ENCODE measurements around the gene AMIGO1.

The AMIGO1 gene

DNA sequence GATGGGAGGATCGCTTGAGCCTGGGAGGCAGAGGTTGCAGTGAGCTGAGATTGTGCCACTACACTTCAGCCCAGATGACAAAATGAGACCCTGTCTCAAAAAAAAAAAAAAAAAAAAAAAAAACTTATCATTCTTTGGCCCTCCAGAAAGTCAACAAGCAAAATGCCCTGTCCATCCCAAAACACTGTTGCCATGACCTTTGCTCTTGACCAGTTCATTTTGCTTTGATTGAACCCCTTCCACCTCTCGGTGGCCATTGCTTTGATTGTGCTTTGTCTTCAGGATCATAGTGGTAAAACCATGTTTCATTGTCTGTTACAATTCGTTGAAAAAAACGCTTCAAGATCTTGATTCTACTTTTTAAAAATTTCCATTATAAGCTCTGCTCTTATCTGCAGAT is 51.7 kb downstream of the AMIGO1 start:
- Histone ChIP-seq H3K9me3 (ENCODE audit: insufficient read depth, low read depth, low read length) (peaks cover 19% of the 10 kb centered on the region), H3K27me3 (ENCODE audit: insufficient read depth, low read length) (peaks cover 7% of the 10 kb centered on the region), H3K4me1 (ENCODE audit: insufficient read depth, low read length) (no peaks in the 10 kb centered on the region), H3K27ac (ENCODE audit: low read length) (no peak overlapping the region), H3K36me3 (ENCODE audit: insufficient read depth, low read depth, low read length) (no peaks in the 10 kb centered on the region), H3K9ac (ENCODE audit: low read depth, low read length) (no peak overlapping the region), H3K4me3 (ENCODE audit: low read length) (no peak overlapping the region)

DNA sequence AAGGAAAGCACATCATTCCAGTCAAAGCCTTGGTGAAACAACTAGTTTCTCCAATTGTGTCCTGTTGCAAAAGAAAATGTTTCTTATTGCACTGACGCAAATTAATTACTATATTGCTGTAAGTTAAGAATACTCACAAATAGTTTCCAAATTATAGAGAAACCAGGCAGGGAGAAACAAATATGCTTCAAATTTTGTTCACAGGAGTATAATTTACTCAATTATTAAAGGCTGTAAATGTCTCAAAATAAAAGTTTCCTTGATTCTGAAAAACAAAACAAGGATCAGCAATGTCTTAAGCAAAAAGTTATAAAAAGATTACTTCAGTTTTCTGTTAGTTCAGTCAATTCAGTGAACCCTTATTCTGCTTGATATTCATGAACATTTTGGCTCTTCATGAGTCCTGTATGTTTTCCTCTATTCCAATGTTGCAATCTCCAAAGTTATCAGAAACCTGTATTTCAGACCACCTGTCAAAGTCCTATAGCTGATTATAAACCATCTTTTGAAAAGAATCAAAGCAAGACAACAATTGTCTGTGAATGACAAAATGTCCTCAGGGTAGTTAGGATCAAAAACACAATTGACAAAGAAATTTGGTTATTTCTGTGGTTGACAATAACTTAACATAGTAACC is 54.9 kb downstream of the AMIGO1 start:
- Histone ChIP-seq H3K4me1 (ENCODE audit: insufficient read depth, low read length) (no peaks in the 10 kb centered on the region), H3K36me3 (ENCODE audit: insufficient read depth, low read depth, low read length) (no peaks in the 10 kb centered on the region), H3K4me3 (ENCODE audit: low read length) (no peak overlapping the region), H3K27ac (ENCODE audit: low read length) (no peak overlapping the region), H3K9ac (ENCODE audit: low read depth, low read length) (no peak overlapping the region), H3K27me3 (ENCODE audit: insufficient read depth, low read length) (no peaks in the 10 kb centered on the region), H3K9me3 (ENCODE audit: insufficient read depth, low read depth, low read length) (peaks cover 19% of the 10 kb centered on the region)

All from iPS-20b (cell line).